Adipose tissue (tissue), 3 donors: ENCODE results near the gene SLC2A1. TPM values are rescaled to one million over a fixed set of nuclear protein-coding genes. Genes with fewer than 3 reads are reported as not detected.

Source experiments
- H3K27ac ChIP-seq: one replicate; pipeline ENCODE4 v1.5.1; 2013; ENCODE audit warnings: low read depth, low read length
- WGBS, 3 donors: extraction: QIAGEN DNeasy Blood & Tissue Kit; methylation state at CpG; one replicate each; pipeline ENCODE4 v1.1.7; 2013; 5-methylcytosine and 5-hydroxymethylcytosine counted together
- polyA plus RNA-seq, 3 donors: library from polyadenylated mRNA; stranded (reverse); fragments of 200-250 nt; gene quantifications; one replicate each; pipeline ENCODE4 v1.2.3, GENCODE V29; 2013
- donor health status: healthy with polysubstance abuse.
- donor health status: Bipolar disorder and iron deficiency.
- donor health status: healthy.

Gene SLC2A1
- 10 to 100 TPM in 1 of 3 donors, 1 to 10 TPM in 2; 4.4 to 25.4 (median 6.6) TPM for polyA plus RNA-seq

GRCh38 chr1:42958488-42959319 is at the start of gene SLC2A1:
Gene SLC2A1 (minus strand): TSS chr1:42958868. CDS start chr1:42958651, 217 bp downstream.
- 1% methylated on average over 60 to 87 of the region's 87 CpGs for WGBS, 3 donors
- no peak within 1 kb of the TSS for H3K27ac ChIP-seq

DNA sequence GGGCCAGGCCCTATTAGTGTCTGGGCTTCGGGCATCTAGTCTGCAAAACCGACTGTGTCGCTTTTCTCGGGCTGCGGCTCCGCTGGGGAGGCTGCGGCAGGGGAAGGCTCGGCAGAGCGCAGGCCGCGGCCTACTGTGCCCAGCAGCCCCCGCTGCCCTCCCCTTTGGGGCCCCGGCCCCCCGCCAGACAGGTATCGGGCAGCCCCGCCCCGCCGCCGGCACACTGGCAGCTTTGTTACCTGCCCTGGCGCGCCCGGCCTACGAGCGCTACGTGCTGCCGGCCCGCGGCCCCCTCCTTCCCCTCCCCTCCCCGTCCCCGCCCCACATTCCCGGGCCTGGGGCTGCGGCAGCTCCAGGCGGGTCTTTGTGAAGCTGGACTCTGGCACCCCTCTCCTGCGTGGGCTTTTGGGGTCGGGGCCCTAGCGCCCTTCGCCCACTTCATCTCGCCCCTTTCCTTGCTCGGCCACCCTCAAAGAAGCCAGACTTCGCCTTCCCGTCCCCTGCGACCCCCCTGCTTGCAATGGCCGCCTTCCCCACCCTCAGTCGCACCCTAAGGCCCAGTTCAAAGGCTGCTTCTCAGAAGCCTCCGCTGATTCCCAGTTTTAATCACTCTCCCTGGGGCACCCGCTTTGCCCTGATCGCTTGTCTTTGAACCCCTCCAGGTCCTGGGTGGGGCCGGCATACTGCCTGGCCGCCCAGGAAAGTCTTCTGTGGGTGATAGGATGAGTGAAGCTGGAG is 48.9 kb upstream of the SLC2A1 start:
- no peak overlapping the region for H3K27ac ChIP-seq
- 39 to 59% (median 57%) methylated on average over 39 to 49 of the region's 49 CpGs for WGBS, 3 donors

- WGBS, 3 donors: 61 to 70% (median 69%) methylated on average over 18 of the region's 18 CpGs
- H3K27ac ChIP-seq: no peak overlapping the region
These were observed 47.0 kb upstream of the SLC2A1 start for GRCh38 chr1:43005460-43006361.

DNA sequence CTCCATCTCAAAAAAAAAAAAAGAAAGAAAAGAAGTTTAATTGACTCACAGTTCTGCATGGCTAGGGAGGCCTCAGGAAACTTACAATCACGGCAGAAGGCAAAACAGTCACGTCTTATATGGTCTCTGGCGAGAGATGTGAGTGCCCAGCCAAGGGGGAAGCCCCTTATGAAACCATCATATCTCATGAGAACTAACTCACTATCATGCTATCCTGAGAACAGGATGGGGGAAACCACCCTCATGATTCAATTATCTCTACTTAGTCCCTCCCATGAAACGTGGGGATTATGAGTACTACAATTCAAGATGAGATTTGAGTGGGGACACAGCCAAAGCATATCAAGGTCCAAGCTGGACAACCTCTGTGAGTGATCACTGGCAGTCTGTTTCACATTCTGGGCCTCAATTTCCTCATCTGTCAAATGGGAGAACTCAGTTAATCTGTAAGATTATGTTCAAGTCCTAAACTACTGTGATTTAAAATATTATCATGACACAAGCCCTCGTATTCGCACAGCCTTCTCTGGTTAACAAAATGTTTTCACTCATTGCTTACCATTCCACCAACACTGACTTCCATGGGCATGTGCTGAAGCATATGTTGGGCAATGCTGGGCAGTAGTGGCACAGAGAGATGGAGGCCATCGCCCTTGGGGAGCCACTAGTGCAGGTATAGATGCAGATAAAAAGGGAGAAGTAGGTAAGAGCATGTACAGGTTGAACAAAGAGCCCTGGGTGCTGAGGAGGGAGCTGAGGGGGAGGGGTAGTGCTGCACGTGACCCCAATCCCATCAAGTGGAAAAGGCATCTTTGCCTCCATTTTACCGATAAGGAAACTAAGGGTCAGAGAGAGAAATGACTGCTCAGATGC is 46.2 kb upstream of the SLC2A1 start:
- H3K27ac ChIP-seq: no peak overlapping the region
- WGBS, 3 donors: 79 to 83% (median 80%) methylated on average over 9 of the region's 9 CpGs

- WGBS, 3 donors: 11 to 47% (median 47%) methylated on average over 1 of the region's 1 CpG
These were observed 44.1 kb upstream of the SLC2A1 start for GRCh38 chr1:43002766-43003165.

DNA sequence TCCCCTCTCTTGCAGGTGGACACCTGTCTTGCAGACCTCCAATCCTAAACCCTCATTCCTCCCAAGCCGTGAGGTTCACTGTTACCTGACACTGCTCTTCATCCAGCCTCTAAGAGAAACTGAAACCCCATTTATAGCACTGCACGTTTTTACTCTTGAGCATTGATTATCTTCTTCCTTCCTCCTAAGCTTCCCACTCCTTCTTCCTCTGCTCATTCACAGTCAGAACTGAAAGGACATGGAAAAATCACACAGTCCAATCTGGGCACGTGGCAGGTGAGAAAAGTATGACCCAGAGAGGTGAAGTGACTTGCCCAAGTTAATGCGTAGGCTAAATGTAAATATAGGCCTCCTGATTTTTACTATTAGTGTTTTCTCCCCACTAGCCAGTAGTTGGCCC is 43.4 kb upstream of the SLC2A1 start:
- H3K27ac ChIP-seq: no peak overlapping the region
- WGBS, 3 donors: 66 to 68% (median 66%) methylated on average over 4 of the region's 4 CpGs

More at GRCh38 chr1:43002766-43003165, 44.1 kb upstream of the SLC2A1 start:
- H3K27ac ChIP-seq: no peak overlapping the region

- H3K27ac ChIP-seq: no peak overlapping the region
These were observed 42.8 kb upstream of the SLC2A1 start for GRCh38 chr1:43001434-43001833.

GRCh38 chr1:43000271-43000670 is 41.6 kb upstream of the SLC2A1 start:
- 90 to 100% (median 95%) methylated on average over 1 of the region's 1 CpG for WGBS, 3 donors
- H3K27ac ChIP-seq: no peak overlapping the region

DNA sequence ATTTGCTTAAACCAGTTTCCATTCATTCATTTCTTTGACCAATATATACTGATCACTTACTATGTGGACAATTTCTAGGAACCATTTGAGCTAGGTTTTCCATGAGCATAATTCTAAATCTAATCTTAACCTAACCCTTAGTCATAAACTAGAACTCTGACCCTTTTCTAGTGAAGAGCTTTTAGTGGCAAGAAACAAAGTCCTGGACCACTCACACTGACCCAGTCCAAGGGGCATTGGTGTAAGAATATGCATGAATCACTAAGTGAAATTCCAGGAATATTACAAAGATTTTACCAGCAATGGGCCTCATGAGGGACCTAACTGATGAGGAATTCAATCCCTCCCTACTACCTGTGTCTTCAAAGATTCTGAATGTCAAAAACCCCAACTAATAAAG is 40.6 kb upstream of the SLC2A1 start:
- no peak overlapping the region for H3K27ac ChIP-seq

DNA sequence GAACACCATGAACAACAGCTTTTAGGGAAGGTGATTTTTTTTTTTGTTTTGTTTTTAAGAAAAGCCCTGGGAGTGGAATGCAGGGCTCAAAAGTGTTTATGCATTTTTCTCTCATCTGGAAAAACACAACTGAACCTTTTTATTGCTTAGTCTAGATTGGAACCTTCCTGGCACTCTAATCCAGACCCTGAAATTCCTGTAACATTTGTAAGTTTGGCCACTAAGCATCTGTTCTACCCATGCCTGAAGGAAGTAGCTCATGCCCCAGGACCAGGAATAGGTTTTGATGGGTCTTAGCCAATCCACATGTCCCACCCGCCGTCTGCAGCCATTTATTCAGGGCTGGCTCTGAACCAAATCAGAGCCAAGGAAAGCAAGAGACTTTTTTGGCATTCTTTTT is 39.7 kb upstream of the SLC2A1 start:
- H3K27ac ChIP-seq: no peak overlapping the region
- 67 to 85% (median 67%) methylated on average over 2 of the region's 2 CpGs for WGBS, 3 donors

- 73 to 85% (median 79%) methylated on average over 6 of the region's 6 CpGs for WGBS, 3 donors
- no peak overlapping the region for H3K27ac ChIP-seq
These were observed 37.8 kb upstream of the SLC2A1 start for GRCh38 chr1:42996384-42996970.

DNA sequence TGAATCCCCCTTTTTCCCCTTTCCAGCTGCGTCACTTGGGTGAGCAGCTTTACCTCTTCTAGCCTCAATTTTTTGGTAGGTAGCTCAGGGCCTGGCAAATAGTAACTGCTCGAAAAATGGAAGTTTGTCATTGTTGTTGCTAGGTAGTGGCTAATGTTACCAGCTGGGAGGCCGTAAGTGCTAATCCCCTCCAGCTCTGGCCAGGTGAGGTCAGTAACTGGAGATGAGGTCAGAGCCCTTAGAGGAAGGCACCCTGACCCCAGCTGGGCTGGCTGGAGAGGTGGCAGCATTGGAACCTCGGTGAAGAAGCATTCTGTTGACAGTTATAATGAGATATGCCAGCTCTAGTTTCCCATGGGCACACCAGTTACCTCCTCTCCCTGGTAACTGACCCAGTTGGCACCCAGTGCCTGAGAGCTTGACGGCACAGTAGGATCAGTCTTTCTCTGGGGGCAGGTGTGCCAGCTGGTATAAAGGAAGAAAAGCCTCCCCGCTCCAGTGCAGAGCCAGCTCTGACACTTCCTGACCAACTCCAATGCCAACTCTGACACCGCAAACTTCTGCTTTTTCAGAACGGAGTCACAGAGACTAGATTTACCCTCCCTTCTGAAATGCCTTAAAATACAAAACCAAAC is 35.0 kb upstream of the SLC2A1 start:
- WGBS, 3 donors: 52 to 75% (median 62%) methylated on average over 8 of the region's 8 CpGs

DNA sequence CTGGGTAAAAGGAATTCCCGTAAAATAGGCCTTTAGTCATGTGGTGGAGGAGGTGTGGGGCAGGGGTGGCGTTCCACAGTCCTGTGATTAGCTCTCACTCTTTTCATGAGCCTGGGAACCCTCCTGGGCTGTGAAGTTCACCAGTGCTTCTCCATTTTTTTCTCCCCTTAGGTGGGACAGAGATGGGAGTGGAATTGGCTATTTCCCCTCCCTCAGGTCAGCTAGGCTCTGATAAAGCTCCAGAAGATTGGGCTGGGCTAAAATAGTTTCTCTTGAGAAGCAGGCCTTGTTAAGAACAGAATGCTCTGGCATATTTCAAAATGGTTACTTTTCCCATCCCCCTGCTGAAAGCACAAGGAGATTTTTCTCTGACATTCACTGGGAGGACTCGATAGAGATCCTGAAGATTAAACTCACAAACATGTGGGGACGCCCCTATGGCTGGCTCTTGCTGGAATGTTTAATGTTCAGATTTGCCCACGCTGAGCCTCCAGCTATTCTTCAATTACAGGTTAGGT is 33.4 kb upstream of the SLC2A1 start:
- 80 to 87% (median 85%) methylated on average over 5 of the region's 5 CpGs for WGBS, 3 donors
- no peak overlapping the region for H3K27ac ChIP-seq

More for the DNA sequence above, 35.0 kb upstream of the SLC2A1 start:
- H3K27ac ChIP-seq: no peak overlapping the region

DNA sequence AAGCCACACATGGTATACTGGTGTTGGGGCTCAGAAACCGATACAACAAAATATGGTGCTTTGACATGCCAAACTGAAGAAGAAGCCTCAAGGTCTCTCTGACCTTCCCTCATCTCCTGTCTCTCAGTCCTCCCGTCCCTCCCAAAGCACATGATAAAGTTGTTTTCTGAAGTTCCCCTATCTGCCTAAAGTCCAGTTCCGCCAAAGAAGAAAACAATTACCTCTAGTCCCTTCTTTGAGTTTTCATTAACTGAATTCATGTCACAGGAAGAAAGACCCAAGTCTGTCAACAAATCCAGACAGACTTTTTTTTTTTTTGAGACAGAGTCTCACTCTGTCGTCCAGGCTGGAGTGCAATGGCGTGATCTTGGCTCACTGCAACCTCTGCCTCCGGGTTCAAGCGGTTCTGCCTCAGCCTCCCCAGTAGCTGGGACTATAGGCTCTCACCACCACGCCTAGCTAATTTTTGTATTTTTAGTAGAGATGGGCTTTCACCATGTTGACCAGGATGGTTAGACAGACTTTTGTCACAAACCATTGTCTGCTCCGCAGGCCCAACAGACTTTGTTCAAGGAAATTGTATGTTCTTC is 32.2 kb upstream of the SLC2A1 start:
- WGBS, 3 donors: 78 to 83% (median 82%) methylated on average over 9 of the region's 9 CpGs

GRCh38 chr1:42983693-42984092 is 25.0 kb upstream of the SLC2A1 start:
- H3K27ac ChIP-seq: no peak overlapping the region
- WGBS, 3 donors: 76 to 85% (median 81%) methylated on average over 1 of the region's 1 CpG

More for the DNA sequence above, 32.2 kb upstream of the SLC2A1 start:
- H3K27ac ChIP-seq: no peak overlapping the region

- WGBS, 3 donors: 56 to 65% (median 59%) methylated on average over 3 of the region's 3 CpGs
- no peak overlapping the region for H3K27ac ChIP-seq
These were observed 24.6 kb upstream of the SLC2A1 start for GRCh38 chr1:42983253-42983652.
